HepG2 (cell line): ENCODE measurements around the gene ZNF804B.

Experiments
- CC2D1A ChIP-seq: sonication (generic); formaldehyde crosslinking; IDR thresholded peaks from 2 replicates; pipeline ENCODE4 v1.8.1; 2023; ENCODE audit warnings: mild to moderate bottlenecking, missing genetic modification reagents
- FOXM1 ChIP-seq: sonication (generic); formaldehyde crosslinking; IDR thresholded peaks from 2 replicates; pipeline ENCODE4 v1.5.0; 2020; ENCODE audit warnings: missing genetic modification reagents
- NFE2L1 ChIP-seq: sonication (generic); formaldehyde crosslinking; IDR thresholded peaks from 2 replicates; pipeline ENCODE4 v1.4.0; 2020; ENCODE audit warnings: missing genetic modification reagents, mild to moderate bottlenecking, borderline replicate concordance
- POLR2A ChIP-seq, 2 experiments: IDR thresholded peaks; 2 replicates each; pipeline ENCODE4 v1.6.1; 2011; ENCODE audit warnings: low read depth in 2 of 2, low read length in 2 of 2, mild to moderate bottlenecking in 1 of 2, moderate library complexity in 1 of 2; ENCODE audit not compliant: insufficient read depth in 1 of 2
- POLR2AphosphoS5 ChIP-seq: IDR thresholded peaks from 2 replicates; pipeline ENCODE4 v1.6.1; 2012; ENCODE audit warnings: low read depth, low read length
- RBM22 ChIP-seq: fragments of 200-400 bp; formaldehyde crosslinking; optimal IDR thresholded peaks from 2 replicates; pipeline ENCODE3; 2017; ENCODE audit warnings: mild to moderate bottlenecking, low read length, moderate library complexity
- RNF2 ChIP-seq: fragments of 450-650 bp; conservative IDR thresholded peaks from 2 replicates; pipeline ENCODE4 v1.6.1; 2016; ENCODE audit warnings: low read depth
- SIX4 ChIP-seq: sonication (generic); formaldehyde crosslinking; IDR thresholded peaks from 2 replicates; pipeline ENCODE4 v1.4.0; 2020; ENCODE audit warnings: missing genetic modification reagents
- ZNF501 ChIP-seq: sonication (generic); formaldehyde crosslinking; IDR thresholded peaks from 2 replicates; pipeline ENCODE4 v1.5.1; 2020; ENCODE audit warnings: mild to moderate bottlenecking, moderate library complexity, missing genetic modification reagents
- ZNF660 ChIP-seq: sonication (generic); formaldehyde crosslinking; IDR thresholded peaks from 2 replicates; pipeline ENCODE4 v1.5.1; 2020; ENCODE audit warnings: mild to moderate bottlenecking, low read depth, missing genetic modification reagents, borderline replicate concordance
- ZZZ3 ChIP-seq: sonication (generic); formaldehyde crosslinking; IDR thresholded peaks from 2 replicates; pipeline ENCODE4 v1.4.0; 2020; ENCODE audit warnings: missing genetic modification reagents, mild to moderate bottlenecking, borderline replicate concordance
- TF ChIP-seq, protein P1 (sequence below): sonication (generic); formaldehyde crosslinking; IDR thresholded peaks from 2 replicates; pipeline ENCODE4 v1.5.0; 2020; ENCODE audit warnings: mild to moderate bottlenecking, missing genetic modification reagents, moderate library complexity
- TF ChIP-seq, protein P2 (sequence below): sonication (generic); formaldehyde crosslinking; IDR thresholded peaks from 2 replicates; pipeline ENCODE4 v1.9.0; 2021; ENCODE audit warnings: missing genetic modification reagents, borderline replicate concordance

DNA sequence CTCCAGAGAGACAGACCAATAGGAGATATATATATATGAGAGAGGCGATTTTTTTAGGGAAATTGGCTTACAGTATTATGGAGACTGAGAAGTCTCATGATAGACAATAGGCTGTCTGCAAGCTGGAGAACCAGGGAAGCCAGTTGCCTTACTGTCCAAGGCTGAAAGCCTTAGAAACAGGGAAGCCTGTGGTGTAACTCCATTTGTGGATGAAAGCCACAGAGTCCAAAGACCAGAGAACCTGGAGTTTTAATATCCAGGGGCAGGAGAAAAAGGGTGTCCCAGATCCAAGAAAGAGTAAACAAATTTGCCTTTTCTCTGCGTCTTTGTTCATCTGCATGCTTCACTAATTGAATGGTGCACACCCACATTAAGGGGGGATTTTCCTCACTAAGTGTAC, 107.7 kb downstream of the ZNF804B start:
- TF ChIP-seq CC2D1A (CRISPR knock-in tag) = no peak
- no peak for TF ChIP-seq RNF2
- TF ChIP-seq ZNF660 = no peak
- no peak for TF ChIP-seq NFE2L1
- TF ChIP-seq, protein P1, sequence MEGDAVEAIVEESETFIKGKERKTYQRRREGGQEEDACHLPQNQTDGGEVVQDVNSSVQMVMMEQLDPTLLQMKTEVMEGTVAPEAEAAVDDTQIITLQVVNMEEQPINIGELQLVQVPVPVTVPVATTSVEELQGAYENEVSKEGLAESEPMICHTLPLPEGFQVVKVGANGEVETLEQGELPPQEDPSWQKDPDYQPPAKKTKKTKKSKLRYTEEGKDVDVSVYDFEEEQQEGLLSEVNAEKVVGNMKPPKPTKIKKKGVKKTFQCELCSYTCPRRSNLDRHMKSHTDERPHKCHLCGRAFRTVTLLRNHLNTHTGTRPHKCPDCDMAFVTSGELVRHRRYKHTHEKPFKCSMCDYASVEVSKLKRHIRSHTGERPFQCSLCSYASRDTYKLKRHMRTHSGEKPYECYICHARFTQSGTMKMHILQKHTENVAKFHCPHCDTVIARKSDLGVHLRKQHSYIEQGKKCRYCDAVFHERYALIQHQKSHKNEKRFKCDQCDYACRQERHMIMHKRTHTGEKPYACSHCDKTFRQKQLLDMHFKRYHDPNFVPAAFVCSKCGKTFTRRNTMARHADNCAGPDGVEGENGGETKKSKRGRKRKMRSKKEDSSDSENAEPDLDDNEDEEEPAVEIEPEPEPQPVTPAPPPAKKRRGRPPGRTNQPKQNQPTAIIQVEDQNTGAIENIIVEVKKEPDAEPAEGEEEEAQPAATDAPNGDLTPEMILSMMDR (CRISPR knock-in tag) = no peak
- TF ChIP-seq ZZZ3 = no peak
- TF ChIP-seq, protein P2, sequence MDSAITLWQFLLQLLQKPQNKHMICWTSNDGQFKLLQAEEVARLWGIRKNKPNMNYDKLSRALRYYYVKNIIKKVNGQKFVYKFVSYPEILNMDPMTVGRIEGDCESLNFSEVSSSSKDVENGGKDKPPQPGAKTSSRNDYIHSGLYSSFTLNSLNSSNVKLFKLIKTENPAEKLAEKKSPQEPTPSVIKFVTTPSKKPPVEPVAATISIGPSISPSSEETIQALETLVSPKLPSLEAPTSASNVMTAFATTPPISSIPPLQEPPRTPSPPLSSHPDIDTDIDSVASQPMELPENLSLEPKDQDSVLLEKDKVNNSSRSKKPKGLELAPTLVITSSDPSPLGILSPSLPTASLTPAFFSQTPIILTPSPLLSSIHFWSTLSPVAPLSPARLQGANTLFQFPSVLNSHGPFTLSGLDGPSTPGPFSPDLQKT (CRISPR knock-in tag) = no peak
- no peak for TF ChIP-seq SIX4 (CRISPR knock-in tag)
- no peak for TF ChIP-seq ZNF501
- no peak for TF ChIP-seq POLR2AphosphoS5
- no peak for TF ChIP-seq RBM22
- no peak for TF ChIP-seq FOXM1 (CRISPR knock-in tag)
- no peak for TF ChIP-seq POLR2A (IDR thresholded peaks at IDR 0.05; ENCODE audit: insufficient read depth in 1 of 2, low read depth in 2 of 2, low read length in 2 of 2)
